ENCODE measurements around the gene PHF21B. TPM values are rescaled to one million over a fixed set of nuclear protein-coding genes. Genes with fewer than 3 reads are reported as not detected.

PHF21B gene
- total and polyA plus RNA-seq, 2 of the 8 experiments (the other 6 are each of a cell fraction or from before 2014, with no cell fraction given) = 19.3 to 68.1 TPM

- TF ChIP-seq SAP30 (IDR thresholded peaks at IDR 0.05; ENCODE audit: insufficient read depth, insufficient replicate concordance, low read length) (no peak), CBX5 (IDR thresholded peaks at IDR 0.05; ENCODE audit: low read depth, low read length) (no peak), CHD2 (IDR thresholded peaks at IDR 0.05; ENCODE audit: low read length) (no peak), EP300 (IDR thresholded peaks at IDR 0.05; ENCODE audit: borderline replicate concordance in 1 of 2, low read depth in 2 of 2, low read length in 2 of 2) (no peak), SIN3A (conservative IDR thresholded peaks at IDR 0.05 in 1 of 2, IDR thresholded peaks at IDR 0.05 in 1 of 2; ENCODE audit: low read depth in 1 of 2, low read length in 2 of 2) (no peak)
Observed at GRCh38 chr22:44847892-44848291, 161.9 kb downstream of the PHF21B start (continued).

Measured in H1 (cell line).